ENCODE results near the gene PTPRT.

DNA sequence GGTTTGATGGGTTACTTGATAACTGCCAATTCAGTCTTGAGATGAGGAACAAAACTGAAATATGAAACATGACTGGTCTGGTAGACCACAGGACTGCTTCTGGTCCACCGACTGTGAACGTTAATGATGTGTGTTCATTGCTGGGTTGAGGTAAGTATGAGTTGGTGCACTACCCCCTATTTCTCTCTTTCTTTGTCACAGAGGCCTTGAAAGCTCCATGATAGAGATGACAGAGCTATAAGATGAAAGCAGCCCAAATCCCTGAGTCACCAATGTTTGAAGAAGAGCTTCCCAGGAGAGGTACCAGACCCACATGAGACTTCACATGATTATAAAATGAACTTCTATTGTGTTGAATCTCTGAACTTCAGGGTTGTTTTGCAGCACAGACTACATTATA, 555.5 kb downstream of the PTPRT start:
- no peak for TF ChIP-seq SAFB2 (CRISPR knock-in tag; IDR thresholded peaks at IDR 0.05; ENCODE audit: borderline replicate concordance, low read depth)
- TF ChIP-seq, protein P1, sequence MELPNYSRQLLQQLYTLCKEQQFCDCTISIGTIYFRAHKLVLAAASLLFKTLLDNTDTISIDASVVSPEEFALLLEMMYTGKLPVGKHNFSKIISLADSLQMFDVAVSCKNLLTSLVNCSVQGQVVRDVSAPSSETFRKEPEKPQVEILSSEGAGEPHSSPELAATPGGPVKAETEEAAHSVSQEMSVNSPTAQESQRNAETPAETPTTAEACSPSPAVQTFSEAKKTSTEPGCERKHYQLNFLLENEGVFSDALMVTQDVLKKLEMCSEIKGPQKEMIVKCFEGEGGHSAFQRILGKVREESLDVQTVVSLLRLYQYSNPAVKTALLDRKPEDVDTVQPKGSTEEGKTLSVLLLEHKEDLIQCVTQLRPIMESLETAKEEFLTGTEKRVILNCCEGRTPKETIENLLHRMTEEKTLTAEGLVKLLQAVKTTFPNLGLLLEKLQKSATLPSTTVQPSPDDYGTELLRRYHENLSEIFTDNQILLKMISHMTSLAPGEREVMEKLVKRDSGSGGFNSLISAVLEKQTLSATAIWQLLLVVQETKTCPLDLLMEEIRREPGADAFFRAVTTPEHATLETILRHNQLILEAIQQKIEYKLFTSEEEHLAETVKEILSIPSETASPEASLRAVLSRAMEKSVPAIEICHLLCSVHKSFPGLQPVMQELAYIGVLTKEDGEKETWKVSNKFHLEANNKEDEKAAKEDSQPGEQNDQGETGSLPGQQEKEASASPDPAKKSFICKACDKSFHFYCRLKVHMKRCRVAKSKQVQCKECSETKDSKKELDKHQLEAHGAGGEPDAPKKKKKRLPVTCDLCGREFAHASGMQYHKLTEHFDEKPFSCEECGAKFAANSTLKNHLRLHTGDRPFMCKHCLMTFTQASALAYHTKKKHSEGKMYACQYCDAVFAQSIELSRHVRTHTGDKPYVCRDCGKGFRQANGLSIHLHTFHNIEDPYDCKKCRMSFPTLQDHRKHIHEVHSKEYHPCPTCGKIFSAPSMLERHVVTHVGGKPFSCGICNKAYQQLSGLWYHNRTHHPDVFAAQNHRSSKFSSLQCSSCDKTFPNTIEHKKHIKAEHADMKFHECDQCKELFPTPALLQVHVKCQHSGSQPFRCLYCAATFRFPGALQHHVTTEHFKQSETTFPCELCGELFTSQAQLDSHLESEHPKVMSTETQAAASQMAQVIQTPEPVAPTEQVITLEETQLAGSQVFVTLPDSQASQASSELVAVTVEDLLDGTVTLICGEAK (IDR thresholded peaks at IDR 0.05): no peak
- TF ChIP-seq, protein P1 (CRISPR knock-in tag; IDR thresholded peaks at IDR 0.05): no peak
